ENCODE results near the gene CXCL9.

The CXCL9 gene

GRCh38 chr4:76023389-76023788 lies 16.1 kb upstream of the CXCL9 start, which contains the start of gene CXCL10:
Gene CXCL10, minus strand, starts transcription at chr4:76023497. Its CDS starts 66 bp downstream, at chr4:76023431.
- in situ Hi-C loops (cut with HindIII; ENCODE audit: low sequenced_read_pairs), result no loop called here
- TF ChIP-seq, protein P1, sequence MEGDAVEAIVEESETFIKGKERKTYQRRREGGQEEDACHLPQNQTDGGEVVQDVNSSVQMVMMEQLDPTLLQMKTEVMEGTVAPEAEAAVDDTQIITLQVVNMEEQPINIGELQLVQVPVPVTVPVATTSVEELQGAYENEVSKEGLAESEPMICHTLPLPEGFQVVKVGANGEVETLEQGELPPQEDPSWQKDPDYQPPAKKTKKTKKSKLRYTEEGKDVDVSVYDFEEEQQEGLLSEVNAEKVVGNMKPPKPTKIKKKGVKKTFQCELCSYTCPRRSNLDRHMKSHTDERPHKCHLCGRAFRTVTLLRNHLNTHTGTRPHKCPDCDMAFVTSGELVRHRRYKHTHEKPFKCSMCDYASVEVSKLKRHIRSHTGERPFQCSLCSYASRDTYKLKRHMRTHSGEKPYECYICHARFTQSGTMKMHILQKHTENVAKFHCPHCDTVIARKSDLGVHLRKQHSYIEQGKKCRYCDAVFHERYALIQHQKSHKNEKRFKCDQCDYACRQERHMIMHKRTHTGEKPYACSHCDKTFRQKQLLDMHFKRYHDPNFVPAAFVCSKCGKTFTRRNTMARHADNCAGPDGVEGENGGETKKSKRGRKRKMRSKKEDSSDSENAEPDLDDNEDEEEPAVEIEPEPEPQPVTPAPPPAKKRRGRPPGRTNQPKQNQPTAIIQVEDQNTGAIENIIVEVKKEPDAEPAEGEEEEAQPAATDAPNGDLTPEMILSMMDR (IDR thresholded peaks at IDR 0.05; ENCODE audit: low read depth, low read length), result no peak
- H3K4me3 ChIP-seq (ENCODE audit: low read depth, low read length), result no peak within 1 kb of the TSS
- DNase-seq (ENCODE audit: low read depth, low spot score), result no peak

GRCh38 chr4:76022677-76023076 lies 15.4 kb upstream of the CXCL9 start:
- in situ Hi-C loops (cut with HindIII; ENCODE audit: low sequenced_read_pairs), result no loop called here

DNA sequence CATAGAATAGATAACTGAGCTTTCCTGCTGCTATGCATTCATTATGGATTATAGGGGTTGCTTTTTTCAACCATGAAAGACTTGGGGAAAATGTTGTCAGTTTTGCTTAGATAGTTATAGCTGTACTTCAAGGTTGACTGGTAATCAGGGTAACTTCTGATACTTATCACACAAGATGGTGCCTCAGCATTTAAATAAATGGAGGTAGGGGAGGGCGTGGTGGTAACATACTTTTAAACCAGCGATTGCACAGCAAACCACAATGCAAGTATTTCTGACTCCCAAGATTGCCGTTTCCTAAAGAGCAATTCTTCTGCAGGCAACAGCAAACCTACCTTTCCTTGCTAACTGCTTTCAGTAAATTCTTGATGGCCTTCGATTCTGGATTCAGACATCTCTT lies 14.7 kb upstream of the CXCL9 start:
- no peak overlapping the region for H3K4me3 ChIP-seq (ENCODE audit: low read depth, low read length)
- in situ Hi-C loops (cut with HindIII; ENCODE audit: low sequenced_read_pairs), result no loop called here
- TF ChIP-seq, protein P1 (IDR thresholded peaks at IDR 0.05; ENCODE audit: low read depth, low read length), result no peak
- DNase-seq (ENCODE audit: low read depth, low spot score), result no peak

More at GRCh38 chr4:76022677-76023076, 15.4 kb upstream of the CXCL9 start:
- DNase-seq (ENCODE audit: low read depth, low spot score), result no peak
- H3K4me3 ChIP-seq (ENCODE audit: low read depth, low read length), result no peak overlapping the region
- TF ChIP-seq, protein P1 (IDR thresholded peaks at IDR 0.05; ENCODE audit: low read depth, low read length), result no peak

DNA sequence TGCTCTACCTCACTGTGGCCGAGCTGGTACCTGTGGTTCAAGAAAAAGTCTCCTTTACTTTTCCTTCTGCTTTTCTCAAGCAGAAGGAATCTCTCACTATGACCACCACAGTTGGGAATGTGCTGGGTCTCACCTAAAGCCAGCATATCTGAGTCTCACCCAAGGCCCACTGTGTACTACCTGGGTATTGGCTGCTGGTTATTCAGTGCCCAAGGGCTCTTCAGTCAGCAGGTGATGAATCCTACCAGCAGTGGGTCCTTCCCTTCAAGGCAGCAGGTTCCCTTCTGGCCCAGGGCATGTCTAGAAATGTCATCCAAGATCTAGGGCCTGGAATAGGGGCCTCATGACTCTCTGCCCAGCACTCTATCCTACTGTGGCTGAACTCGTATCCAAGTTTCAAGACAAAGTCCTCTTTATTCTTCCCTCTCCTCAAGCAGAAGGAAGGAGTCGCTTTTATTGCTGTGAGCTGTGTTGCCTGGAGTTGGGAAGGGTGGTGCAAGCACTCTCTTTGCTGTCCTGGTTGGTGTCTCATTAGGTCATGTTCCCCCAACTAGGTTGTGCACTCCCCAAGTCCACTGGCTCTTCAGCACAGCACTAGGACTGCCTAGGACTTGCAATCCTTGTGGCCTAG lies 9.9 kb upstream of the CXCL9 start:
- in situ Hi-C loops (cut with HindIII; ENCODE audit: low sequenced_read_pairs), result no loop called here
- H3K4me3 ChIP-seq (ENCODE audit: low read depth, low read length), result no peak overlapping the region
- TF ChIP-seq, protein P1 (IDR thresholded peaks at IDR 0.05; ENCODE audit: low read depth, low read length), result no peak
- DNase-seq (ENCODE audit: low read depth, low spot score), result no peak

DNA sequence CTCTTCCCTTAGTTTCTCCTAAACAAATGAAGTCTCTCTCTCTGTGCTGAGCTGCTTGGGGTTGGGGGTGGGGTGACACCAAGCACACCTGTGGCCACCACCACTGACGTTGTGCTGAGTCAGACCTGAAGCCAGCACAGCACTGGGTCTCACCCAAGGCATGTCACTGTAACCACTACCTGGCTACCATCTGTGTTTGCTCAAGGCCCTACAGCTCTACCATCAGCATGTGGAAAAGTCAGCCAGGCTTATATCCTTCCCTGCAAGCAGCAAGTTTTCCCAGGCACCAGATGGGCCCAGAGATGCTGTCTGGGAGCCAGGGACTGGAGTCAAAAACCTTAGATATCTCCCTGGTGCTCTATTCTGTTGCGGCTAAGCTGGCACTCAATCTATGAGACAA lies 9.1 kb upstream of the CXCL9 start:
- in situ Hi-C loops (cut with HindIII; ENCODE audit: low sequenced_read_pairs), result no loop called here
- no peak overlapping the region for H3K4me3 ChIP-seq (ENCODE audit: low read depth, low read length)
- TF ChIP-seq, protein P1 (IDR thresholded peaks at IDR 0.05; ENCODE audit: low read depth, low read length), result no peak
- DNase-seq (ENCODE audit: low read depth, low spot score), result no peak

GRCh38 chr4:76013540-76013939 lies 6.2 kb upstream of the CXCL9 start:
- TF ChIP-seq, protein P1 (IDR thresholded peaks at IDR 0.05; ENCODE audit: low read depth, low read length), result no peak
- no peak overlapping the region for H3K4me3 ChIP-seq (ENCODE audit: low read depth, low read length)
- DNase-seq (ENCODE audit: low read depth, low spot score), result no peak
- in situ Hi-C loops (cut with HindIII; ENCODE audit: low sequenced_read_pairs), result no loop called here

Measured in astrocyte of the spinal cord (primary cell).